ENCODE measurements around the gene KIAA1958. TPM values are rescaled to one million over a fixed set of nuclear protein-coding genes. Genes with fewer than 3 reads are reported as not detected.

The KIAA1958 gene
- total RNA-seq, 1 donor from 2014 or later: 5.3 TPM

- intact Hi-C loops (cut with DNase I): no loop called here
- DNase-seq (ENCODE audit: low spot score): no peak
These were observed 202.6 kb downstream of the KIAA1958 start for GRCh38 chr9:112689161-112689740.

GRCh38 chr9:112694706-112695555, 208.3 kb downstream of the KIAA1958 start:
- DNase-seq (ENCODE audit: low spot score): no peak
- intact Hi-C loops (cut with DNase I): no loop called here

- intact Hi-C loops (cut with DNase I): no loop called here
- no peak for DNase-seq (ENCODE audit: low spot score)
These were observed 209.8 kb downstream of the KIAA1958 start for GRCh38 chr9:112696461-112696860.

GRCh38 chr9:112699230-112699629, 212.6 kb downstream of the KIAA1958 start:
- no peak for DNase-seq (ENCODE audit: low spot score)
- intact Hi-C loops (cut with DNase I): no loop called here

- intact Hi-C loops (cut with DNase I): no loop called here
- no peak for DNase-seq (ENCODE audit: low spot score)
These were observed 213.5 kb downstream of the KIAA1958 start for GRCh38 chr9:112700085-112700484.

GRCh38 chr9:112703304-112703703, 216.7 kb downstream of the KIAA1958 start:
- intact Hi-C loops (cut with DNase I): no loop called here

GRCh38 chr9:112705768-112706427, 219.3 kb downstream of the KIAA1958 start:
- DNase-seq (ENCODE audit: low spot score): no peak
- intact Hi-C loops (cut with DNase I): no loop called here

More at GRCh38 chr9:112703304-112703703, 216.7 kb downstream of the KIAA1958 start:
- DNase-seq (ENCODE audit: low spot score): no peak

GRCh38 chr9:112711050-112711689, 224.5 kb downstream of the KIAA1958 start:
- intact Hi-C loops (cut with DNase I): loop anchor here (10.0 kb wide), 2 partner anchors 266 to 616 kb away; no protein-coding TSS in a partner anchor
- DNase-seq (ENCODE audit: low spot score): no peak

GRCh38 chr9:112712678-112713077, 226.1 kb downstream of the KIAA1958 start:
- intact Hi-C loops (cut with DNase I): loop anchor here (10.0 kb wide), 2 partner anchors 268 to 618 kb away; no protein-coding TSS in a partner anchor
- DNase-seq (ENCODE audit: low spot score): no peak

- DNase-seq (ENCODE audit: low spot score): peak; percentile 99
- intact Hi-C loops (cut with DNase I): loop anchor here (2.0 to 10.0 kb wide), 4 partner anchors 35 to 623 kb away; partner anchors contain the start of gene SNX30
These were observed 231.2 kb downstream of the KIAA1958 start, which contains the start of gene INIP for GRCh38 chr9:112717661-112718331. Gene INIP, minus strand, starts transcription at chr9:112718117. Its CDS starts 1,632 bp downstream, at chr9:112716485.

Other genes with a start within 250 kb of the KIAA1958 start
- gene PTBP3, start 153.2 kb upstream of the KIAA1958 start, total RNA-seq: 20.8 TPM
- gene HSDL2, start 106.7 kb upstream of the KIAA1958 start, total RNA-seq: 103 TPM
- gene INIP, start 231.3 kb downstream of the KIAA1958 start, total RNA-seq: 15.1 TPM

All from cardiac septum (tissue), 1 donor.